ENCODE results near the gene SWT1.

GRCh38 chr1:185341196-185341781 lies 184.3 kb downstream of the SWT1 start:
- TF ChIP-seq CTCF (IDR thresholded peaks at IDR 0.05 in 8 of 11, conservative IDR thresholded peaks at IDR 0.05 in 3 of 11) = no peak
- TF ChIP-seq POLR2A (IDR thresholded peaks at IDR 0.05) = no peak
- TF ChIP-seq POLR2AphosphoS5 (IDR thresholded peaks at IDR 0.05) = no peak

Measured in spleen (tissue), 7 donors.